ENCODE data around the gene AP4B1. TPM values are rescaled to one million over a fixed set of nuclear protein-coding genes. Genes with fewer than 3 reads are reported as not detected.

Gene AP4B1
- total and polyA plus RNA-seq, 2 of the 13 experiments (the other 11 are each of a cell fraction or from before 2014, with no cell fraction given) = 8.5 to 12.0 TPM

DNA sequence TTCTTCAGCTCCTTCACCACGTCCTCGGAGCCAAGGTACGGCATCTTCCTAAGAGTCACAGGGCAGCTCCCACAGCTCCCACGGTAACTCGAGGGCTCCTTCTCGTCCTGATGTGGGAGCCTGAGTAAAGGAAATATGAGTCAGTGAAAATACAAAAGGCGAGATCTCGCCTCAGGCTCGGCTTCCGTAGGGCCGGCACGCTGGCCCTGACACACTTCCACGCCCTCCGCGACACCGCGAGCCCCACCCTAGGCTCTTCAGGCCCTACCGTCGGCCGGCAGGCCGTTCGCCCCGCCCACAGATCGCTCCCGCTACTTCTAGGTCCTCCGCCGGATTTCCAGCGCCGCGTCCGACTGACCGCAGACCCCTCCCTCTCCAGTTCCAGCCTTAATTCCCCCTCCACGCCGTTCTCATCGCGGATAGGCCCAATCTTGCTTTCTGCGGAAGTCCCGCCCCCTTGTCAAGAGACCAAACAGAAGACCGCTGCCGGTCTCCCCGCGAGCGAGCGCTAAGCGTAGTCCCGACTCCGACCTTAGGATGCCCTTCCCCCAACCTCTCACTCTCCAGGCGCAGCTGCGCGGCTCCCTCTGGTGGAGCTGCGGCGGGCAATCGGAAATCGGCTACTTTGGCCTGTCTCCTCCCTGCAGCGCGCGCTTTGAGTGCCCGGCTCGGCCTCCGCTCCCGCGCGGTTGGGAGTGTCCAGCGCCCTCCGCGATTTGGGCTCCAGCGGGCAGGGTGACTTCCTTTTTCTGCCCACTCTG lies at the start of gene AP4B1, which contains the start of gene DCLRE1B (continued):
- TF ChIP-seq SNAPC4 (CRISPR knock-in tag; IDR thresholded peaks at IDR 0.05) (peak; percentile 79; the same call in 1 of the 2 replicates), HES4 (CRISPR knock-in tag; IDR thresholded peaks at IDR 0.05; ENCODE audit: borderline replicate concordance) (no peak), HCFC1 (IDR thresholded peaks at IDR 0.05; ENCODE audit: low read depth, low read length) (peak; percentile 70), ZNF33A (CRISPR knock-in tag; IDR thresholded peaks at IDR 0.05; ENCODE audit: borderline replicate concordance) (no peak; the same call in 1 of the 2 replicates), HDAC1 (CRISPR knock-in tag; IDR thresholded peaks at IDR 0.05) (peak; percentile 99), ZMYM3 (CRISPR knock-in tag; IDR thresholded peaks at IDR 0.05) (peak; percentile 65; the same call in 1 of the 2 replicates), ZNF367 (CRISPR knock-in tag; IDR thresholded peaks at IDR 0.05; ENCODE audit: borderline replicate concordance) (no peak), STAT5B (CRISPR knock-in tag; IDR thresholded peaks at IDR 0.05) (no peak), ZBTB7B (CRISPR knock-in tag; IDR thresholded peaks at IDR 0.05) (peak; percentile 68; the same call in 1 of the 2 replicates), CCDC6 (CRISPR knock-in tag; IDR thresholded peaks at IDR 0.05) (peak; percentile 62), KAT7 (CRISPR knock-in tag; IDR thresholded peaks at IDR 0.05; ENCODE audit: borderline replicate concordance) (peak; percentile 89), JDP2 (CRISPR knock-in tag; IDR thresholded peaks at IDR 0.05; ENCODE audit: borderline replicate concordance) (no peak), GATA4 (IDR thresholded peaks at IDR 0.05; ENCODE audit: borderline replicate concordance, low read depth) (0 out of 2 replicates have a peak, but pooled peaks have one; percentile 9), POLR2A (IDR thresholded peaks at IDR 0.05; ENCODE audit: insufficient read depth in 1 of 2, low read depth in 2 of 2, low read length in 2 of 2) (peak; percentile 76 to 77)
- TF ChIP-seq, protein P1, sequence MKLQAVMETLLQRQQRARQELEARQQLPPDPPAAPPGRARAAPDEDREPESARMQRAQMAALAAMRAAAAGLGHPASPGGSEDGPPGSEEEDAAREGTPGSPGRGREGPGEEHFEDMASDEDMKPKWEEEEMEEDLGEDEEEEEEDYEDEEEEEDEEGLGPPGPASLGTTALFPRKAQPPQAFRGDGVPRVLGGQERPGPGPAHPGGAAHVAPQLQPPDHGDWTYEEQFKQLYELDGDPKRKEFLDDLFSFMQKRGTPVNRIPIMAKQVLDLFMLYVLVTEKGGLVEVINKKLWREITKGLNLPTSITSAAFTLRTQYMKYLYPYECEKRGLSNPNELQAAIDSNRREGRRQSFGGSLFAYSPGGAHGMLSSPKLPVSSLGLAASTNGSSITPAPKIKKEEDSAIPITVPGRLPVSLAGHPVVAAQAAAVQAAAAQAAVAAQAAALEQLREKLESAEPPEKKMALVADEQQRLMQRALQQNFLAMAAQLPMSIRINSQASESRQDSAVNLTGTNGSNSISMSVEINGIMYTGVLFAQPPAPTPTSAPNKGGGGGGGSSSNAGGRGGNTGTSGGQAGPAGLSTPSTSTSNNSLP (IDR thresholded peaks at IDR 0.05; ENCODE audit: low read depth, low read length) = peak; percentile 63; the same call in 1 of the 2 replicates
- TF ChIP-seq, protein P2, sequence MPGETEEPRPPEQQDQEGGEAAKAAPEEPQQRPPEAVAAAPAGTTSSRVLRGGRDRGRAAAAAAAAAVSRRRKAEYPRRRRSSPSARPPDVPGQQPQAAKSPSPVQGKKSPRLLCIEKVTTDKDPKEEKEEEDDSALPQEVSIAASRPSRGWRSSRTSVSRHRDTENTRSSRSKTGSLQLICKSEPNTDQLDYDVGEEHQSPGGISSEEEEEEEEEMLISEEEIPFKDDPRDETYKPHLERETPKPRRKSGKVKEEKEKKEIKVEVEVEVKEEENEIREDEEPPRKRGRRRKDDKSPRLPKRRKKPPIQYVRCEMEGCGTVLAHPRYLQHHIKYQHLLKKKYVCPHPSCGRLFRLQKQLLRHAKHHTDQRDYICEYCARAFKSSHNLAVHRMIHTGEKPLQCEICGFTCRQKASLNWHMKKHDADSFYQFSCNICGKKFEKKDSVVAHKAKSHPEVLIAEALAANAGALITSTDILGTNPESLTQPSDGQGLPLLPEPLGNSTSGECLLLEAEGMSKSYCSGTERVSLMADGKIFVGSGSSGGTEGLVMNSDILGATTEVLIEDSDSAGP (CRISPR knock-in tag; IDR thresholded peaks at IDR 0.05; ENCODE audit: borderline replicate concordance) = peak; percentile 96
- TF ChIP-seq, protein P3, sequence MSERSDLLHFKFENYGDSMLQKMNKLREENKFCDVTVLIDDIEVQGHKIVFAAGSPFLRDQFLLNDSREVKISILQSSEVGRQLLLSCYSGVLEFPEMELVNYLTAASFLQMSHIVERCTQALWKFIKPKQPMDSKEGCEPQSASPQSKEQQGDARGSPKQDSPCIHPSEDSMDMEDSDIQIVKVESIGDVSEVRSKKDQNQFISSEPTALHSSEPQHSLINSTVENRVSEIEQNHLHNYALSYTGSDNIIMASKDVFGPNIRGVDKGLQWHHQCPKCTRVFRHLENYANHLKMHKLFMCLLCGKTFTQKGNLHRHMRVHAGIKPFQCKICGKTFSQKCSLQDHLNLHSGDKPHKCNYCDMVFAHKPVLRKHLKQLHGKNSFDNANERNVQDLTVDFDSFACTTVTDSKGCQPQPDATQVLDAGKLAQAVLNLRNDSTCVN (CRISPR knock-in tag; IDR thresholded peaks at IDR 0.05; ENCODE audit: borderline replicate concordance) = no peak; the same call in 1 of the 2 replicates

All from HepG2 (cell line).